DND-41 (cell line): Measurements from ENCODE around the gene CASQ2.

Experiments used
- ATAC-seq: fragments of 200-7000 bp; cut with Tn5 transposase; 3 replicates; pipeline ENCODE4 v1.9.1; 2021; ENCODE audit warnings: low read depth; ENCODE audit not compliant: insufficient read depth
- DNase-seq: peaks from one replicate; pipeline ENCODE4 v3.0.0-alpha.2; 2020
- H2AFZ ChIP-seq: 2 replicates; pipeline ENCODE4 v1.6.0; 2012; ENCODE audit warnings: low read depth, low read length
- H3K27ac ChIP-seq: 2 replicates; pipeline ENCODE4 v1.5.1; 2012; ENCODE audit warnings: low read length, inconsistent platforms
- H3K27me3 ChIP-seq: fragments of 200-600 bp; sonication (generic); 2 replicates; pipeline ENCODE4 v1.6.0; 2012; ENCODE audit warnings: low read length, mild to moderate bottlenecking, inconsistent platforms; ENCODE audit not compliant: insufficient read depth, poor library complexity
- H3K36me3 ChIP-seq: 2 replicates; pipeline ENCODE4 v1.5.1; 2012; ENCODE audit warnings: low read length, inconsistent platforms; ENCODE audit not compliant: insufficient read depth
- H3K4me1 ChIP-seq: 2 replicates; pipeline ENCODE4 v1.5.1; 2012; ENCODE audit warnings: mild to moderate bottlenecking, low read length; ENCODE audit not compliant: insufficient read depth
- H3K4me2 ChIP-seq: 2 replicates; pipeline ENCODE4 v1.6.0; 2012; ENCODE audit warnings: mild to moderate bottlenecking, moderate library complexity, low read length, inconsistent platforms; ENCODE audit not compliant: insufficient read depth
- H3K4me3 ChIP-seq, 2 experiments: fragments of 200-600 bp in 1 of 2; shearing (Covaris generic) in 1 of 2; 2 replicates each; pipeline ENCODE4 v1.5.1; 2012 to 2016; ENCODE audit warnings: inconsistent platforms in 2 of 2, low read length in 2 of 2, mild to moderate bottlenecking in 2 of 2, low read depth in 1 of 2, moderate library complexity in 1 of 2
- H3K79me2 ChIP-seq: 2 replicates; pipeline ENCODE4 v1.6.0; 2012; ENCODE audit warnings: low read length, inconsistent platforms; ENCODE audit not compliant: insufficient read depth
- H3K9ac ChIP-seq: 2 replicates; pipeline ENCODE4 v1.6.0; 2012; ENCODE audit warnings: low read depth, mild to moderate bottlenecking, inconsistent platforms, low read length, moderate library complexity
- H3K9me3 ChIP-seq: 2 replicates; pipeline ENCODE4 v1.5.1; 2012; ENCODE audit warnings: low read length, moderate library complexity, mild to moderate bottlenecking, inconsistent platforms; ENCODE audit not compliant: insufficient read depth, severe bottlenecking
- H4K20me1 ChIP-seq: 2 replicates; pipeline ENCODE4 v1.6.0; 2012; ENCODE audit warnings: low read length; ENCODE audit not compliant: insufficient read depth
- CTCF ChIP-seq: IDR thresholded peaks from 2 replicates; pipeline ENCODE4 v1.5.1; 2012; ENCODE audit warnings: borderline replicate concordance, low read length, moderate library complexity, mild to moderate bottlenecking; ENCODE audit not compliant: poor library complexity, severe bottlenecking; ENCODE audit errors: extremely low read depth
- EZH2 ChIP-seq: IDR thresholded peaks from 3 replicates; pipeline ENCODE4 v1.6.1; 2012; ENCODE audit warnings: borderline replicate concordance, low read depth, mild to moderate bottlenecking, moderate library complexity, low read length, inconsistent platforms; ENCODE audit not compliant: severe bottlenecking

Gene CASQ2

GRCh38 chr1:115765091-115765490 lies 3.4 kb downstream of the CASQ2 start:
- no peaks in the 10 kb centered on the region for H3K27me3 ChIP-seq
- H3K27ac ChIP-seq: no peak overlapping the region
- no peak overlapping the region for H2AFZ ChIP-seq
- ATAC-seq (no peak), DNase-seq (no peak)
- no peak overlapping the region for H3K4me2 ChIP-seq
- H3K9ac ChIP-seq: no peak overlapping the region
- TF ChIP-seq CTCF (no peak), EZH2 (no peak)
- no peaks in the 10 kb centered on the region for H4K20me1 ChIP-seq
- no peak overlapping the region for H3K4me3 ChIP-seq
- no peaks in the 10 kb centered on the region for H3K79me2 ChIP-seq
- no peaks in the 10 kb centered on the region for H3K4me1 ChIP-seq
- no peaks in the 10 kb centered on the region for H3K9me3 ChIP-seq
- H3K36me3 ChIP-seq: no peaks in the 10 kb centered on the region

- H3K27ac ChIP-seq: no peak overlapping the region
- no peaks in the 10 kb centered on the region for H3K27me3 ChIP-seq
- no peak overlapping the region for H3K4me2 ChIP-seq
- H3K4me1 ChIP-seq: no peaks in the 10 kb centered on the region
- DNase-seq (no peak), ATAC-seq (no peak)
- no peaks in the 10 kb centered on the region for H3K79me2 ChIP-seq
- H3K4me3 ChIP-seq: no peak overlapping the region
- H2AFZ ChIP-seq: no peak overlapping the region
- H4K20me1 ChIP-seq: no peaks in the 10 kb centered on the region
- H3K9ac ChIP-seq: no peak overlapping the region
- TF ChIP-seq EZH2 (no peak), CTCF (peak; percentile 44)
- H3K36me3 ChIP-seq: no peaks in the 10 kb centered on the region
- H3K9me3 ChIP-seq: no peaks in the 10 kb centered on the region
Measured at GRCh38 chr1:115764541-115764940, 4.0 kb downstream of the CASQ2 start.

- H3K36me3 ChIP-seq: no peaks in the 10 kb centered on the region
- no peak overlapping the region for H2AFZ ChIP-seq
- no peak overlapping the region for H3K27ac ChIP-seq
- no peak overlapping the region for H3K4me2 ChIP-seq
- no peaks in the 10 kb centered on the region for H3K79me2 ChIP-seq
- no peaks in the 10 kb centered on the region for H4K20me1 ChIP-seq
- H3K9me3 ChIP-seq: no peaks in the 10 kb centered on the region
- no peaks in the 10 kb centered on the region for H3K27me3 ChIP-seq
- DNase-seq (no peak), ATAC-seq (no peak)
- H3K4me3 ChIP-seq: no peak overlapping the region
- TF ChIP-seq EZH2 (no peak), CTCF (no peak)
- H3K9ac ChIP-seq: no peak overlapping the region
- no peaks in the 10 kb centered on the region for H3K4me1 ChIP-seq
Measured at GRCh38 chr1:115762779-115763178, 5.7 kb downstream of the CASQ2 start.
